Mesenchymal stem cell (in vitro differentiated cells and primary cell): ENCODE results near the gene SMIM29.

Source experiments
- DNase-seq: peaks from one replicate; pipeline ENCODE4 v3.0.0-alpha.2; 2013
- H2AFZ ChIP-seq: one replicate; pipeline ENCODE4 v1.6.1; 2013; ENCODE audit warnings: low read depth, mild to moderate bottlenecking, control low read depth, inconsistent platforms, low read length, moderate library complexity
- H2AK5ac ChIP-seq: 2 replicates; pipeline ENCODE4 v1.6.1; 2013; ENCODE audit warnings: low read length, moderate library complexity, mild to moderate bottlenecking, inconsistent platforms; ENCODE audit not compliant: severe bottlenecking
- H2BK120ac ChIP-seq: one replicate; pipeline ENCODE4 v1.6.1; 2013; ENCODE audit warnings: low read depth, mild to moderate bottlenecking, inconsistent platforms, low read length, moderate library complexity
- H2BK12ac ChIP-seq, 2 experiments: one replicate each; pipeline ENCODE4 v1.6.1; 2013; ENCODE audit warnings: inconsistent platforms in 2 of 2, low read length in 2 of 2, mild to moderate bottlenecking in 2 of 2, moderate library complexity in 2 of 2, control low read depth in 1 of 2
- H2BK15ac ChIP-seq: one replicate; pipeline ENCODE4 v1.6.1; 2013; ENCODE audit warnings: mild to moderate bottlenecking, low read depth, inconsistent platforms; ENCODE audit not compliant: poor library complexity, severe bottlenecking
- H2BK5ac ChIP-seq: 2 replicates; pipeline ENCODE4 v1.6.1; 2013; ENCODE audit warnings: low read depth, mild to moderate bottlenecking, low read length, control low read depth, inconsistent platforms; ENCODE audit not compliant: poor library complexity, severe bottlenecking
- H3K14ac ChIP-seq, 2 experiments: one replicate each; pipeline ENCODE4 v1.6.1; 2013; ENCODE audit warnings: inconsistent platforms in 2 of 2, low read length in 2 of 2, control low read depth in 1 of 2, mild to moderate bottlenecking in 1 of 2, moderate library complexity in 1 of 2
- H3K18ac ChIP-seq, 2 experiments: one replicate each; pipeline ENCODE4 v1.6.1; 2013; ENCODE audit warnings: inconsistent platforms in 2 of 2, low read length in 2 of 2, control low read depth in 1 of 2, low read depth in 1 of 2, mild to moderate bottlenecking in 1 of 2
- H3K23ac ChIP-seq, 2 experiments: one replicate each; pipeline ENCODE4 v1.6.1; 2013; ENCODE audit warnings: inconsistent platforms in 2 of 2, low read length in 2 of 2, mild to moderate bottlenecking in 2 of 2, moderate library complexity in 2 of 2, control low read depth in 1 of 2
- H3K27ac ChIP-seq: 2 replicates; pipeline ENCODE4 v1.5.1; 2013; ENCODE audit warnings: mild to moderate bottlenecking, moderate library complexity, low read length, control low read depth, inconsistent platforms; ENCODE audit not compliant: poor library complexity, severe bottlenecking
- H3K27me3 ChIP-seq, 2 experiments: 2 replicates each; pipeline versions ENCODE4 v1.6.1 to v1.7.0; 2013; ENCODE audit warnings: low read length in 2 of 2, mild to moderate bottlenecking in 2 of 2, moderate library complexity in 2 of 2, control low read depth in 1 of 2, inconsistent platforms in 1 of 2; ENCODE audit not compliant: control insufficient read depth in 1 of 2, insufficient read depth in 1 of 2
- H3K36me3 ChIP-seq, 2 experiments: 2 replicates each; pipeline versions ENCODE4 v1.6.1 to v1.7.0; 2013; ENCODE audit warnings: low read length in 2 of 2, control low read depth in 1 of 2, inconsistent platforms in 1 of 2, low read depth in 1 of 2, mild to moderate bottlenecking in 1 of 2; ENCODE audit not compliant: insufficient read depth in 2 of 2, control insufficient read depth in 1 of 2
- H3K4ac ChIP-seq, 2 experiments: one replicate each; pipeline ENCODE4 v1.6.1; 2013; ENCODE audit warnings: inconsistent platforms in 2 of 2, low read length in 2 of 2, mild to moderate bottlenecking in 2 of 2, moderate library complexity in 2 of 2, control low read depth in 1 of 2, low read depth in 1 of 2
- H3K4me1 ChIP-seq: 2 replicates; pipeline ENCODE4 v1.6.1; 2013; ENCODE audit warnings: low read depth, low read length, control low read depth; ENCODE audit not compliant: control insufficient read depth, insufficient read depth
- H3K4me2 ChIP-seq: 2 replicates; pipeline ENCODE4 v1.6.1; 2013; ENCODE audit warnings: low read length, mild to moderate bottlenecking, inconsistent platforms; ENCODE audit not compliant: poor library complexity, severe bottlenecking
- H3K4me3 ChIP-seq, 2 experiments: 2 replicates each; pipeline versions ENCODE4 v1.5.1 to v1.7.0; 2013; ENCODE audit warnings: low read length in 2 of 2, mild to moderate bottlenecking in 2 of 2, control low read depth in 1 of 2, low read depth in 1 of 2; ENCODE audit not compliant: insufficient read depth in 1 of 2
- H3K79me1 ChIP-seq: replicated peaks from 2 replicates; pipeline ENCODE4 v1.6.1; 2013; ENCODE audit warnings: mild to moderate bottlenecking, control low read depth, low read length, inconsistent platforms; ENCODE audit not compliant: poor library complexity, severe bottlenecking
- H3K9ac ChIP-seq: 2 replicates; pipeline ENCODE4 v1.7.0; 2013; ENCODE audit warnings: mild to moderate bottlenecking, low read length, moderate library complexity
- H3K9me3 ChIP-seq: 2 replicates; pipeline ENCODE4 v1.7.0; 2013; ENCODE audit warnings: mild to moderate bottlenecking, low read length; ENCODE audit not compliant: control insufficient read depth
- H4K8ac ChIP-seq: one replicate; pipeline ENCODE4 v1.6.1; 2013; ENCODE audit warnings: inconsistent platforms, mild to moderate bottlenecking, low read length, moderate library complexity
- H4K91ac ChIP-seq: one replicate; pipeline ENCODE4 v1.6.1; 2013; ENCODE audit warnings: mild to moderate bottlenecking, low read length, inconsistent platforms
- WGBS: methylation state at CpG from one replicate; pipeline ENCODE4 v1.1.7; 2013; ENCODE audit warnings: mixed read lengths; 5-methylcytosine and 5-hydroxymethylcytosine counted together

The SMIM29 gene

GRCh38 chr6:34276191-34276590 is 27.4 kb upstream of the SMIM29 start:
- H2BK15ac ChIP-seq, result no peak overlapping the region
- H4K91ac ChIP-seq, result no peak overlapping the region
- H3K9ac ChIP-seq, result no peak overlapping the region
- no peak overlapping the region for H3K18ac ChIP-seq
- H3K27ac ChIP-seq, result no peak overlapping the region
- no peak overlapping the region for H2BK5ac ChIP-seq
- no peak overlapping the region for H2AK5ac ChIP-seq
- H3K14ac ChIP-seq, result no peak overlapping the region
- no peak overlapping the region for H3K4me3 ChIP-seq
- no peak overlapping the region for H2AFZ ChIP-seq
- H4K8ac ChIP-seq, result no peak overlapping the region
- no peak overlapping the region for H2BK120ac ChIP-seq
- H3K23ac ChIP-seq, result no peak overlapping the region
- H3K79me1 ChIP-seq, result peaks cover 1% of the 10 kb centered on the region
- no peaks in the 10 kb centered on the region for H3K9me3 ChIP-seq
- no peak overlapping the region for H2BK12ac ChIP-seq
- H3K27me3 ChIP-seq, result no peaks in the 10 kb centered on the region
- WGBS, result 98% methylated on average over 5 of the region's 5 CpGs
- peaks cover 13 to 37% of the 10 kb centered on the region in 2 experiments for H3K36me3 ChIP-seq
- H3K4me2 ChIP-seq, result no peak overlapping the region
- DNase-seq, result no peak
- H3K4me1 ChIP-seq, result peaks cover 1% of the 10 kb centered on the region
- H3K4ac ChIP-seq, result no peak overlapping the region

- no peak overlapping the region for H3K27ac ChIP-seq
- no peak overlapping the region for H4K91ac ChIP-seq
- H3K4me2 ChIP-seq, result no peak overlapping the region
- H3K9ac ChIP-seq, result no peak overlapping the region
- no peak overlapping the region for H2AFZ ChIP-seq
- H3K23ac ChIP-seq, result no peak overlapping the region
- H3K4ac ChIP-seq, result no peak overlapping the region
- peaks cover 1% of the 10 kb centered on the region for H3K79me1 ChIP-seq
- peaks cover 13 to 33% of the 10 kb centered on the region in 2 experiments for H3K36me3 ChIP-seq
- no peak overlapping the region for H2BK5ac ChIP-seq
- no peaks in the 10 kb centered on the region for H3K27me3 ChIP-seq
- no peak overlapping the region for H2AK5ac ChIP-seq
- 99% methylated on average over 3 of the region's 3 CpGs for WGBS
- no peak overlapping the region for H2BK12ac ChIP-seq
- no peak overlapping the region for H2BK15ac ChIP-seq
- H3K4me3 ChIP-seq, result no peak overlapping the region
- H4K8ac ChIP-seq, result no peak overlapping the region
- DNase-seq, result no peak
- no peak overlapping the region for H2BK120ac ChIP-seq
- H3K14ac ChIP-seq, result no peak overlapping the region
- H3K4me1 ChIP-seq, result peaks cover 1% of the 10 kb centered on the region
- H3K9me3 ChIP-seq, result no peaks in the 10 kb centered on the region
- H3K18ac ChIP-seq, result no peak overlapping the region
Observed at GRCh38 chr6:34275128-34275804, 26.5 kb upstream of the SMIM29 start.

GRCh38 chr6:34274129-34274528 is 25.3 kb upstream of the SMIM29 start:
- no peak overlapping the region for H2BK5ac ChIP-seq
- no peak overlapping the region for H2BK120ac ChIP-seq
- peak overlapping the region in 1 of 2 experiments; percentile 3 for H2BK12ac ChIP-seq
- H2AK5ac ChIP-seq, result no peak overlapping the region
- H3K14ac ChIP-seq, result peak overlapping the region in 1 of 2 experiments; percentile 39
- H3K4ac ChIP-seq, result no peak overlapping the region
- no peak overlapping the region for H3K4me3 ChIP-seq
- H3K4me2 ChIP-seq, result no peak overlapping the region
- H3K4me1 ChIP-seq, result peaks cover 1% of the 10 kb centered on the region
- H3K23ac ChIP-seq, result no peak overlapping the region
- no peak overlapping the region for H2BK15ac ChIP-seq
- no peak overlapping the region for H2AFZ ChIP-seq
- WGBS, result 100% methylated on average over 1 of the region's 1 CpG
- no peak overlapping the region for H4K91ac ChIP-seq
- no peak overlapping the region for H3K18ac ChIP-seq
- no peak overlapping the region for H3K9ac ChIP-seq
- H4K8ac ChIP-seq, result no peak overlapping the region
- H3K79me1 ChIP-seq, result no peaks in the 10 kb centered on the region
- H3K27me3 ChIP-seq, result no peaks in the 10 kb centered on the region
- peaks cover 5 to 22% of the 10 kb centered on the region in 2 experiments for H3K36me3 ChIP-seq
- DNase-seq, result no peak
- no peaks in the 10 kb centered on the region for H3K9me3 ChIP-seq
- no peak overlapping the region for H3K27ac ChIP-seq

GRCh38 chr6:34273242-34273805 is 24.5 kb upstream of the SMIM29 start:
- peak; percentile 38 for DNase-seq
- Histone ChIP-seq H3K23ac (no peak overlapping the region), H3K36me3 (peaks cover 4 to 14% of the 10 kb centered on the region in 2 experiments), H3K9ac (no peak overlapping the region), H3K18ac (peak overlapping the region in 1 of 2 experiments; percentile 52), H4K8ac (peak overlapping the region; percentile 90), H2BK15ac (no peak overlapping the region), H4K91ac (peak overlapping the region; percentile 67), H3K9me3 (no peaks in the 10 kb centered on the region), H2BK120ac (no peak overlapping the region), H3K79me1 (no peaks in the 10 kb centered on the region), H2AK5ac (no peak overlapping the region), H3K4ac (peak overlapping the region in 1 of 2 experiments; percentile 60), H2BK5ac (no peak overlapping the region), H2BK12ac (peak overlapping the region in 1 of 2 experiments; percentile 18), H3K4me2 (no peak overlapping the region), H3K4me1 (peaks cover 1% of the 10 kb centered on the region), H3K27ac (no peak overlapping the region), H3K14ac (no peak overlapping the region), H3K4me3 (no peak overlapping the region), H3K27me3 (no peaks in the 10 kb centered on the region), H2AFZ (no peak overlapping the region)
- WGBS, result 50% methylated on average over 2 of the region's 3 CpGs
